B cell (primary cell): ENCODE data around the gene CAPN3.

ENCODE experiments used
- EZH2 ChIP-seq: IDR thresholded peaks from 2 replicates; pipeline ENCODE4 v1.6.1; 2012; ENCODE audit warnings: borderline replicate concordance, low read depth, mild to moderate bottlenecking, moderate library complexity, low read length; ENCODE audit not compliant: insufficient read depth, poor library complexity, severe bottlenecking
- TF ChIP-seq, protein P1 (sequence below): fragments of 200-600 bp; IDR thresholded peaks from one replicate; pipeline ENCODE4 v1.8.0; 2022; ENCODE audit warnings: antibody characterized with exemption, mild to moderate bottlenecking

DNA sequence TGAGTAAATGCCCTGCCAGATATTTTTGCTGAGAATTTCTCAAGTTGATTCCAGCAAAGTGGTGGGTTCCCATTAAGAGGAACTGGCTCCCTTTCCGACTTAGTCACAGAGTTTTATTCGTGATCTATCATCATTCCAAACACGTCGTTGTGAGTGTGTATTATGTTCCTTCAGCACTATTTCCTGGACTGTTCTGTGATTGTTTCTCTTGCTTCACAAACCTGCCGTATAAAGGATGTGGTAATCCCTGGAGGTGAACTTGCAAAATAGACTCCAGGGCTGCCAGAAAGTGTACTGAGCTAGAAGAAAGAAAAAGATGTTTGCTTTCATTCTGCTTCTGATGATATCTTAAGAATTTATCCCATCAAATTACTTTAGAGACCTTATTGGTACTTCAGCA is 14.5 kb upstream of the CAPN3 start:
- TF ChIP-seq, protein P1, sequence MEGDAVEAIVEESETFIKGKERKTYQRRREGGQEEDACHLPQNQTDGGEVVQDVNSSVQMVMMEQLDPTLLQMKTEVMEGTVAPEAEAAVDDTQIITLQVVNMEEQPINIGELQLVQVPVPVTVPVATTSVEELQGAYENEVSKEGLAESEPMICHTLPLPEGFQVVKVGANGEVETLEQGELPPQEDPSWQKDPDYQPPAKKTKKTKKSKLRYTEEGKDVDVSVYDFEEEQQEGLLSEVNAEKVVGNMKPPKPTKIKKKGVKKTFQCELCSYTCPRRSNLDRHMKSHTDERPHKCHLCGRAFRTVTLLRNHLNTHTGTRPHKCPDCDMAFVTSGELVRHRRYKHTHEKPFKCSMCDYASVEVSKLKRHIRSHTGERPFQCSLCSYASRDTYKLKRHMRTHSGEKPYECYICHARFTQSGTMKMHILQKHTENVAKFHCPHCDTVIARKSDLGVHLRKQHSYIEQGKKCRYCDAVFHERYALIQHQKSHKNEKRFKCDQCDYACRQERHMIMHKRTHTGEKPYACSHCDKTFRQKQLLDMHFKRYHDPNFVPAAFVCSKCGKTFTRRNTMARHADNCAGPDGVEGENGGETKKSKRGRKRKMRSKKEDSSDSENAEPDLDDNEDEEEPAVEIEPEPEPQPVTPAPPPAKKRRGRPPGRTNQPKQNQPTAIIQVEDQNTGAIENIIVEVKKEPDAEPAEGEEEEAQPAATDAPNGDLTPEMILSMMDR: no peak
- no peak for TF ChIP-seq EZH2
